ENCODE measurements around the gene CLDN7.

GRCh38 chr17:7243453-7243729 is 18.9 kb downstream of the CLDN7 start:
- TF ChIP-seq POLR2A (IDR thresholded peaks at IDR 0.05) (no peak), CTCF (IDR thresholded peaks at IDR 0.05 in 8 of 11, conservative IDR thresholded peaks at IDR 0.05 in 3 of 11) (no peak), POLR2AphosphoS5 (IDR thresholded peaks at IDR 0.05) (no peak)
